Measurements from ENCODE around the gene IQCF6. TPM values are rescaled to one million over a fixed set of nuclear protein-coding genes. Genes with fewer than 3 reads are reported as not detected.
"Not testable (repeated sequence)": the region's sequence is repeated elsewhere in the genome, so short reads cannot be mapped to it uniquely, and the experiment has no call there.

IQCF6 gene
- total RNA-seq, 1 donor from 2014 or later = not detected

DNA sequence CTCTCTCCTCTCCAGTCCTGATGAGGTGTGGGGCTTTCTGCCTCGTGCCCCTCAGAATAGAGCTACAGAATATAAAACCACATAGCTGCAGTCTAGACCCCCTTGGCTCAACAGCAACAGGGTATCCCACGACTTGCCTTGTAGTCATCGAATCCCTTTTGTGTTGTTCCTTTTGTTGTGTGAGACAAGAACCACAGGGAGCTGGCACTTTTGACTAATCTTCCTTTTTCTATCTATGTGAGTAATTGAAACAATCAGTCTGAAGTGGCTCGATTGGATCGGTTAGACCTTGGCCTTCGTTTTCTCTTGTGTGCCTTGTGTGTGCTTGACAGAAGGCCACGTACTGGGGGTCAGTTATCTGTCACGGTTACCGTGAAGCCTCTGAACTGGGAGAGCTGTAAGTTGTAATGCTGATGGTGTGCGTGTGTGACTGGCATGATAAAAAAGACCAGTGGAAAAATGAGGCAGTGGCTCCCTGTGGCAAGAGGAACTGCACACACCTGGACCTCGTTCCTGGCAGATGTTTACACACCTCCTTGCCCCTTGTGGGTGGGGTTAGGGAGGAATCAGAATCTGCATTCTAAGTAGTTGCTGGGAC is 23.2 kb upstream of the IQCF6 start:
- Histone ChIP-seq H3K9ac (ENCODE audit: low read depth in 1 of 3, low read length in 3 of 3) (no peak overlapping the region), H3K27me3 (ENCODE audit: control insufficient read depth in 3 of 3, insufficient read depth in 3 of 3, low read length in 3 of 3) (peaks cover 0 to 10% (median 5%) of the 10 kb centered on the region in 3 donors), H3K9me3 (ENCODE audit: control insufficient read depth in 3 of 3, low read length in 3 of 3) (no peaks in the 10 kb centered on the region), H3K4me3 (ENCODE audit: low read length in 3 of 3) (no peak overlapping the region), H3K4me1 (ENCODE audit: control insufficient read depth in 3 of 3, insufficient read depth in 3 of 3, low read length in 3 of 3) (no peaks in the 10 kb centered on the region), H3K36me3 (ENCODE audit: control insufficient read depth in 3 of 3, insufficient read depth in 3 of 3, low read length in 3 of 3) (no peaks in the 10 kb centered on the region), H3K27ac (ENCODE audit: low read depth, low read length) (no peak overlapping the region)

DNA sequence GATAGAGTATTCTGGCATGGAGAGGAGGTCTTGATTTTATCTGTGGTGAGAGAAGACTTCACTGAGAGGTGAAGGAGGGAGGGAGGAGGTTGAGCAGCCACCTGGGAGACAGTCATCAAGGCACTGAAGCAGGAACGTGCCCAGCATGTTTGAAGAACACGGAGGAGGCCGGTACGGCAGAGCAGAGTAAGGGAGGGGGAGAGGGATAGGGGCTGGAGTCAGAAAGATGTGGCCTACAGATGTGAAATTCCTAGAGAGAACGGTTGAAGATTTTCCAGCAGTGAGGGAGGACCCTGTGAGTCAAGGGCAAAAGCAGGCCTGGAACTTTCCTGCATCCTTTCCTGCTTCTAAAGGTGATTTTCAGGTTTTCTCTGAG is 21.7 kb upstream of the IQCF6 start:
- Histone ChIP-seq H3K4me1 (ENCODE audit: control insufficient read depth in 3 of 3, insufficient read depth in 3 of 3, low read length in 3 of 3) (no peaks in the 10 kb centered on the region), H3K27ac (ENCODE audit: low read depth, low read length) (no peak overlapping the region), H3K4me3 (ENCODE audit: low read length in 3 of 3) (no peak overlapping the region), H3K36me3 (ENCODE audit: control insufficient read depth in 3 of 3, insufficient read depth in 3 of 3, low read length in 3 of 3) (no peaks in the 10 kb centered on the region), H3K27me3 (ENCODE audit: control insufficient read depth in 3 of 3, insufficient read depth in 3 of 3, low read length in 3 of 3) (peaks cover 0 to 10% (median 7%) of the 10 kb centered on the region in 3 donors), H3K9me3 (ENCODE audit: control insufficient read depth in 3 of 3, low read length in 3 of 3) (no peaks in the 10 kb centered on the region), H3K9ac (ENCODE audit: low read depth in 1 of 3, low read length in 3 of 3) (no peak overlapping the region)

DNA sequence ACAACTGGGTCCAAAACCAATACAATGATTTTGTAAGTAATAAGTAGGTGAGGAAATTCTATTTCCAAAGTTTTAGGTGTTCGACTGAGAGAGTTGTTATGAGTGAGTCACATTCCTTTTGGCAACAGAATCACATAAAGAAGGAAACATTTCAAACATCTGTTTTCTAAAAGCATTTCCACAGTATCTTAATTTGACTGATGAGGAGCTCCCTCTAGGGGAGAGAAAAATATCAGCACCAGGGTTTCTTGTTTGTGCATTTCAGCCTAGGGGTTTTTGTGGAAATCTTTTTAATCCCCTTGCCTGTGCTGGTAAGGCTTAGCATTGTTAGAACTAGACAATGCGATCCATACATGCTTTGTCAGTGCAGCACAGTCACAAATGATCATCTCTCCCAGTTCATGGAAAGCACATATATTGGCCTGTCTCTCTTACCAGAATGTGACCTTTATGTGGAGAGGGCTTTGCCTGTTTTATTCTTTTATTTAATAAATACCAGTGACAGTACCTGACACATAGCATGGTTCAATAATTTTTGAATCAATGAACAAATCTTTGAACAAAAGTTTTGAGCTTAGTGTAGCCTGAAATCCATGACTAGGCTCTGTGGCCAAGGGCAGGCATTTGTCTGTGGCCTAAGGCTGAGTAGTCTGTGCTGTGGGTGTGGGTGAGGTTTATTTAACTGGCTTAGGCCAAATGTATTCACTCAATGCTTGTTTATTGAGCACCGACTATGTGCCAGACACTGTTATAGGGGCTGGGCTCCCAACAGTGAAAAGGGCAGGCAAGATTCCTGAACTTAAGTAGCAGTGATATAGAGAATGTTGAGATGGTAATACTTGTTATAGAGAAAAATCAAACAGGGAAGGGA is 21.1 kb upstream of the IQCF6 start:
- H3K9ac ChIP-seq (ENCODE audit: low read depth in 1 of 3, low read length in 3 of 3) = no peak overlapping the region
- H3K27me3 ChIP-seq (ENCODE audit: control insufficient read depth in 3 of 3, insufficient read depth in 3 of 3, low read length in 3 of 3) = peaks cover 0 to 10% (median 7%) of the 10 kb centered on the region in 3 donors
- H3K9me3 ChIP-seq (ENCODE audit: control insufficient read depth in 3 of 3, low read length in 3 of 3) = no peaks in the 10 kb centered on the region
- H3K27ac ChIP-seq (ENCODE audit: low read depth, low read length) = no peak overlapping the region
- no peaks in the 10 kb centered on the region for H3K4me1 ChIP-seq (ENCODE audit: control insufficient read depth in 3 of 3, insufficient read depth in 3 of 3, low read length in 3 of 3)
- no peak overlapping the region for H3K4me3 ChIP-seq (ENCODE audit: low read length in 3 of 3)
- H3K36me3 ChIP-seq (ENCODE audit: control insufficient read depth in 3 of 3, insufficient read depth in 3 of 3, low read length in 3 of 3) = no peaks in the 10 kb centered on the region

DNA sequence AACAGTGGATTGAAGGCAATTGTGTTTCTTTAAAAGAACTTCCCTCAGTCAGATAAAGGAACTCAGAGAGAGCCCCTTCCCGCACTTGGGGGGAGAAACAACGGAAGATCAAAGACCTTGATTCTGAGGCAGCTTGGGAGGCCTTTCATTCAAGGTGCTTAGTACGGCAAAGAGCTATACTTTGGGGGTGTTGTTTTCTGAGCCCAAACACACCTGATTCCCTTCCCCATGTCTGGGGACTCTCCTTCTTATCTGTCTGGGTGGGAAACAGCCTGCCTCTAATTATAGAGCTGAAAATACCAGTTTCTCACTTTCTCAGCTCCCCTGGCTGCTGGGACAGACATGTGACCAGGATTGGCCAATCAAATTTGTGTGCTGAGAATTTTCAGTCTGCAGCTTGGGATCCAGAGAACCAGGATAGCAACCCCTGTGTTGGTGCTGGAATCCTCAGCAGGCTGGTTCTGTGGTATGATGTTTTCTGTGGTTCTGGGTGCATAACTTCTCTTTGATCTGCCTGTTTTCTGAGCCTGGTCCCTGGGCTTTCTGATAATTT is 19.4 kb upstream of the IQCF6 start:
- no peak overlapping the region for H3K27ac ChIP-seq (ENCODE audit: low read depth, low read length)
- H3K4me1 ChIP-seq (ENCODE audit: control insufficient read depth in 3 of 3, insufficient read depth in 3 of 3, low read length in 3 of 3) = no peaks in the 10 kb centered on the region
- no peak overlapping the region for H3K9ac ChIP-seq (ENCODE audit: low read depth in 1 of 3, low read length in 3 of 3)
- H3K4me3 ChIP-seq (ENCODE audit: low read length in 3 of 3) = no peak overlapping the region
- H3K9me3 ChIP-seq (ENCODE audit: control insufficient read depth in 3 of 3, low read length in 3 of 3) = no peaks in the 10 kb centered on the region
- no peaks in the 10 kb centered on the region for H3K36me3 ChIP-seq (ENCODE audit: control insufficient read depth in 3 of 3, insufficient read depth in 3 of 3, low read length in 3 of 3)
- peaks cover 0 to 7% (median 6%) of the 10 kb centered on the region in 3 donors for H3K27me3 ChIP-seq (ENCODE audit: control insufficient read depth in 3 of 3, insufficient read depth in 3 of 3, low read length in 3 of 3)

DNA sequence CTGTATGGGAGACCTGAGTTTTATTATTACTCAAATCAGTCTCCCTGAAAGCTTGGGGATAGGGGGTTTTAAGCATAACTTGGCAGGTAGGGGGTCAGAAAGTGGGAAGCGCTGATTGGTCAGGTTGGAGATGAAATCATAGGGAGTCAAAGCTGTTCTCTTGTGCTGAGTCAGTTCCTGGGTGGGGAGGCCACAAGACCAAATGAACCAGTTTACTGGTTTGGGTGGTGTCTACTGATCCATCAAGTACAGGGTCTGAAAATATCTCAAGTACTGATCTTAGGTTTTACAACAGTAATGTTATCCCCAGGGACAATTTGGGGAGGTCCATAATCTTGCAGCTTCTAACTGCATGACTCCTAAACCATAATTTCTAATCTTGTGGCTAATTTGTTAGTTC is 17.8 kb upstream of the IQCF6 start:
- no peak overlapping the region for H3K4me3 ChIP-seq (ENCODE audit: low read length in 3 of 3)
- H3K9ac ChIP-seq (ENCODE audit: low read depth in 1 of 3, low read length in 3 of 3) = no peak overlapping the region
- no peaks in the 10 kb centered on the region for H3K36me3 ChIP-seq (ENCODE audit: control insufficient read depth in 3 of 3, insufficient read depth in 3 of 3, low read length in 3 of 3)
- no peaks in the 10 kb centered on the region for H3K4me1 ChIP-seq (ENCODE audit: control insufficient read depth in 3 of 3, insufficient read depth in 3 of 3, low read length in 3 of 3)
- H3K9me3 ChIP-seq (ENCODE audit: control insufficient read depth in 3 of 3, low read length in 3 of 3) = no peaks in the 10 kb centered on the region
- peaks cover 0 to 6% (median 2%) of the 10 kb centered on the region in 3 donors for H3K27me3 ChIP-seq (ENCODE audit: control insufficient read depth in 3 of 3, insufficient read depth in 3 of 3, low read length in 3 of 3)
- no peak overlapping the region for H3K27ac ChIP-seq (ENCODE audit: low read depth, low read length)

DNA sequence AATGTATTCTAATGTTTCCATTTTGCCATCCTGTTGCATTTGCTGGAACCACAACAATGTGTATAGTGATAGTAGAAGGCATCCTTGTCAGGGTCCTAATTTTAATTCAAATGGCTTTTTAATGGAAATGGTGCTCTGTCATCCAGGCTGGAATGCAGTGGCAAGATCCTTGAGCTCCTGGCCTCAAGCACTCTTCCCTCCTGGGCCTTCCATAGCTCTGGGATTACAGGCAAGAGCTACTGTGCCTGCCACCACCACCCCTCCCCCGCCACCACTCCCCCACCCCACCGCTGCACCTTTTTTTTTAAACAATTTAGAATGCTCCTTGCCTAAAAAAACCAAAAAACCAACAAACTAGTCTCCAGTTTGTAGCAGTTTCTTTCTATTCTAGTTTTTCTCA is 15.2 kb upstream of the IQCF6 start:
- Histone ChIP-seq H3K4me3 (ENCODE audit: low read length in 3 of 3) (no peak overlapping the region), H3K27ac (ENCODE audit: low read depth, low read length) (no peak overlapping the region), H3K4me1 (ENCODE audit: control insufficient read depth in 3 of 3, insufficient read depth in 3 of 3, low read length in 3 of 3) (no peaks in the 10 kb centered on the region), H3K9me3 (ENCODE audit: control insufficient read depth in 3 of 3, low read length in 3 of 3) (no peaks in the 10 kb centered on the region), H3K9ac (ENCODE audit: low read depth in 1 of 3, low read length in 3 of 3) (no peak overlapping the region), H3K36me3 (ENCODE audit: control insufficient read depth in 3 of 3, insufficient read depth in 3 of 3, low read length in 3 of 3) (no peaks in the 10 kb centered on the region), H3K27me3 (ENCODE audit: control insufficient read depth in 3 of 3, insufficient read depth in 3 of 3, low read length in 3 of 3) (peaks cover 0 to 6% (median 2%) of the 10 kb centered on the region in 3 donors)

DNA sequence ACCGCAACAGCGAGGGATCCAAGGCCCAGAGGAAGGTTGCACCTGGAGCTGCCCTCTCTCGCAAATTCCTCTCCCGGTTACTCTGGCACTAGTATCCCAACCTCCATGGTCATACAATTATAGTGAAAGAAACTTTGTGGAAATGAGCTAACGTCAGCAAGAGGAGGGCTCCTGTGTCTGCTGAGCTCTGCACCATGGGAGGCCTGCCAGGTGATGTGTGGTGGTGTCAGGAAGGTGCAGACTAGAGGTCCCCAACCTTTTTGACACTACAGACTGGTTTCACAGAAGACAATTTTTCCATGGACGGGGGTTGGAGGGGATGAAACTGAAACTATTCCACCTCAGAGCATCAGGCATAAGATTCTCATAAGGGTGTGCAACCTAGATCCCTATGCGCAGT is 13.2 kb upstream of the IQCF6 start:
- Histone ChIP-seq H3K4me3 (ENCODE audit: low read length in 3 of 3) (no peak overlapping the region), H3K9ac (ENCODE audit: low read depth in 1 of 3, low read length in 3 of 3) (no peak overlapping the region), H3K27me3 (ENCODE audit: control insufficient read depth in 3 of 3, insufficient read depth in 3 of 3, low read length in 3 of 3) (peaks cover 0 to 2% (median 0%) of the 10 kb centered on the region in 3 donors), H3K36me3 (ENCODE audit: control insufficient read depth in 3 of 3, insufficient read depth in 3 of 3, low read length in 3 of 3) (no peaks in the 10 kb centered on the region), H3K9me3 (ENCODE audit: control insufficient read depth in 3 of 3, low read length in 3 of 3) (no peaks in the 10 kb centered on the region), H3K4me1 (ENCODE audit: control insufficient read depth in 3 of 3, insufficient read depth in 3 of 3, low read length in 3 of 3) (no peaks in the 10 kb centered on the region), H3K27ac (ENCODE audit: low read depth, low read length) (no peak overlapping the region)

DNA sequence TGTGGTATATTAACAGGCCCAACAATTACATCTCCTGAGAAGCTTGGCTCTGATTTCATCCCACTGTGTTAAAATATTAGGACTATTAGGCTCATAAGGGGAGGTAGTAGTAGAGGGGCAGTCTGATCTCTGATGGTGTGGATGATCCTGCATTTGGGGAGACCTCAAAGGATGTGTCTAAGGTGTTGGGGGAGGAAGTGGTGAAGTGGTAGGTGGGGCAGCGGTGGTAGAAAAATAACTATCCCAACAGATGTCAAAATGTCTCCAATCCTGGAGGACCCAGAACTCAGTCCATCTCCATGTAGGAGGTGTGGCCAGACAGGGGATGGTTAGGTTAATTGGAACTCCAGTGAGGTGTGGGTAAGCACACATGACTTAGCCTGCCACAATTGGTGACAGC is 10.4 kb upstream of the IQCF6 start:
- Histone ChIP-seq H3K27me3 (ENCODE audit: control insufficient read depth in 3 of 3, insufficient read depth in 3 of 3, low read length in 3 of 3) (no peaks in the 10 kb centered on the region), H3K9me3 (ENCODE audit: control insufficient read depth in 3 of 3, low read length in 3 of 3) (no peaks in the 10 kb centered on the region), H3K27ac (ENCODE audit: low read depth, low read length) (no peak overlapping the region), H3K4me3 (ENCODE audit: low read length in 3 of 3) (no peak overlapping the region), H3K9ac (ENCODE audit: low read depth in 1 of 3, low read length in 3 of 3) (no peak overlapping the region), H3K36me3 (ENCODE audit: control insufficient read depth in 3 of 3, insufficient read depth in 3 of 3, low read length in 3 of 3) (no peaks in the 10 kb centered on the region), H3K4me1 (ENCODE audit: control insufficient read depth in 3 of 3, insufficient read depth in 3 of 3, low read length in 3 of 3) (no peaks in the 10 kb centered on the region)

DNA sequence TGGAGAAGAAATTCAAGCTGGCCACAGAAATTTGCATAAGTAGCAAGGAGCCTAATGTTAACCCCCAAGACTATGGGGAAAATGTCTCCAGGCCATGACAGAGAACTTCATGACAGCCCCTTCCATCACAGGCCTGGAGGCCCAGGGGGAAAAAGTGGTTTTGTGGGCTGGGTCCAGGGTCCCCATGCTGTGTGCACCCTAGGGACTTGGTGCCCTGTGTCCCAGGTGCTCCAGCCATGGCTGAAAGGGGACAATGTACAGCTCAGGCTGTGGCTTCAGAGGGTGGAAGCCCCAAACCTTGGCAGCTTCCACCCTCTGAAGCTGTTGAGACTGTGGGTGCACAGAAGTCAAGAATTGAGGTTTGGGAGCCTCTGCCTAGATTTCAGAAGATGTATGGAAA is 8.5 kb upstream of the IQCF6 start:
- not testable (repeated sequence) for H3K4me1 ChIP-seq (ENCODE audit: control insufficient read depth in 3 of 3, insufficient read depth in 3 of 3, low read length in 3 of 3); H3K9me3 ChIP-seq (ENCODE audit: control insufficient read depth in 3 of 3, low read length in 3 of 3); H3K4me3 ChIP-seq (ENCODE audit: low read length in 3 of 3); H3K27ac ChIP-seq (ENCODE audit: low read depth, low read length); H3K36me3 ChIP-seq (ENCODE audit: control insufficient read depth in 3 of 3, insufficient read depth in 3 of 3, low read length in 3 of 3); H3K27me3 ChIP-seq (ENCODE audit: control insufficient read depth in 3 of 3, insufficient read depth in 3 of 3, low read length in 3 of 3); H3K9ac ChIP-seq (ENCODE audit: low read depth in 1 of 3, low read length in 3 of 3)

DNA sequence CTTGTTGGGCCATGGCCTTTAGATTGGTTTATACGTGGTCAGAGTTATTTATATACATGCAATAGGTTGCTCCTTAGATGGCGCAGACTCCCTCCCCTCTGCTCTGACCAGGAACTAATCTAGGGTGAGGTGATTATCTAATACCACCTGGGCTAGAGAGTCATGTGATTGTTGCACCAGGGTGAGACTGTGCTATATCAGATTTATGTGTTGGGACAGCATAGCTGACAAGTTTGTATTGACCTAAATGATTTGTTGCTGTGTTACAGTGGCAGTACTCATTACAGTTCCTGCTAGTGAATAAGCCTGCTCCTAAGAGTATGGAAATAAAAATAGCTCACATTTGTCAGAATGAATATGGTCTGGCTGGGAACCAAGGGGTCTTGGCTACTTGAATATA is 7.2 kb upstream of the IQCF6 start:
- H3K36me3 ChIP-seq (ENCODE audit: control insufficient read depth in 3 of 3, insufficient read depth in 3 of 3, low read length in 3 of 3) = no peaks in the 10 kb centered on the region
- no peak overlapping the region for H3K27ac ChIP-seq (ENCODE audit: low read depth, low read length)
- H3K9me3 ChIP-seq (ENCODE audit: control insufficient read depth in 3 of 3, low read length in 3 of 3) = no peaks in the 10 kb centered on the region
- no peak overlapping the region for H3K4me3 ChIP-seq (ENCODE audit: low read length in 3 of 3)
- no peak overlapping the region for H3K9ac ChIP-seq (ENCODE audit: low read depth in 1 of 3, low read length in 3 of 3)
- no peaks in the 10 kb centered on the region for H3K4me1 ChIP-seq (ENCODE audit: control insufficient read depth in 3 of 3, insufficient read depth in 3 of 3, low read length in 3 of 3)
- no peaks in the 10 kb centered on the region for H3K27me3 ChIP-seq (ENCODE audit: control insufficient read depth in 3 of 3, insufficient read depth in 3 of 3, low read length in 3 of 3)

Measured in skeletal muscle tissue (tissue), 4 donors.